NCI-H2081 treated with DMSO at 0.1 percent for 48 hours (cell line): ENCODE measurements around the gene TAPT1.
"Not testable (repeated sequence)": the region's sequence is repeated elsewhere in the genome, so short reads cannot be mapped to it uniquely, and the experiment has no call there.

Experiments used
- DNase-seq: peaks from one replicate; lab custom pipeline; 2025; lab: John Stamatoyannopoulos, UW

The TAPT1 gene, protein sequence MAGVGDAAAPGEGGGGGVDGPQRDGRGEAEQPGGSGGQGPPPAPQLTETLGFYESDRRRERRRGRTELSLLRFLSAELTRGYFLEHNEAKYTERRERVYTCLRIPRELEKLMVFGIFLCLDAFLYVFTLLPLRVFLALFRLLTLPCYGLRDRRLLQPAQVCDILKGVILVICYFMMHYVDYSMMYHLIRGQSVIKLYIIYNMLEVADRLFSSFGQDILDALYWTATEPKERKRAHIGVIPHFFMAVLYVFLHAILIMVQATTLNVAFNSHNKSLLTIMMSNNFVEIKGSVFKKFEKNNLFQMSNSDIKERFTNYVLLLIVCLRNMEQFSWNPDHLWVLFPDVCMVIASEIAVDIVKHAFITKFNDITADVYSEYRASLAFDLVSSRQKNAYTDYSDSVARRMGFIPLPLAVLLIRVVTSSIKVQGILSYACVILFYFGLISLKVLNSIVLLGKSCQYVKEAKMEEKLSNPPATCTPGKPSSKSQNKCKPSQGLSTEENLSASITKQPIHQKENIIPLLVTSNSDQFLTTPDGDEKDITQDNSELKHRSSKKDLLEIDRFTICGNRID

DNA sequence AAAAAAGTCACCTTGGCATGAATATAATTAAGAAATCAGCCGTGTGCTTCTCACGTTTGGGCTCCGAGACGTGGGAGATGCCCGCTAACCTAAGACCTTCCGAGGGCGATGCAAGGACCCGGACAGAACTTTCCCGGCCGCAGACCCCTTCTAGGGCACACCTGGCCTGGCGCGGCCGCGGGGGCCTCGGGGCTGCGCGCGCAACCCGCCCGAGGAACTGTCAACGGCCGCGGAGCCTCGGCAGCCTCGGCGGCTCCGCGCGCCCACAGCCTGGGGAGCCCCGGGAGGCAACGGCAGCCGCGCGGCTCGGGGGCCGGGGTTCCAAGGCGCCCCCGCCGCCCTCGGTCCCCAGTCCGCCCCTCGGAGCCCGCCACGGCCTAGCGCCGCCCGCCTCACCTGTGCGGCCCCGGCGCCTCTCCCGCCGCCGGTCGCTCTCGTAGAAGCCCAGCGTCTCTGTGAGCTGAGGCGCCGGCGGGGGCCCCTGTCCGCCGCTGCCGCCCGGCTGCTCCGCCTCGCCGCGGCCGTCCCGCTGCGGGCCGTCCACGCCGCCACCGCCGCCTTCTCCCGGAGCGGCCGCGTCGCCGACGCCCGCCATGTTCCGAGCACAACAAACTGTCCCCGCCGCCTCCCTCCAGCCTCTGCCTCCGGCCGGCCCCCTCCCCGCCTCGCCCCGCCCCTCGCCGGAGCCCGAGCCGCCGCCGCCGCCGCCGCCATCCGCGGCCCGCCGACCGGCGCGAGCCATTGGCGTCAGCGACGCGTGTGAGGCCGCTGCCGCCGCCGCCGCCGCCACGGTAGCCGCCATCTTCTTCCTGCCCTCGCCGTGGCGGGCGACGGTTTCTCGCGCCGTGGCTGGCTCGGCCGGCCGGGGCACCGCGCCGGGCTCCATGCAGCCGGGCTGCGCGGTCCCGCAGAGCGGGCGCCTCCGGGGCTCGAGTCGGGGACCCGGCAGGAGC is at the start of gene TAPT1:
TSS of gene TAPT1 (minus strand) at position 609 of the 953 bp plus-strand sequence. CDS start at position 595, 14 bp downstream.
- DNase-seq, result no peak

DNA sequence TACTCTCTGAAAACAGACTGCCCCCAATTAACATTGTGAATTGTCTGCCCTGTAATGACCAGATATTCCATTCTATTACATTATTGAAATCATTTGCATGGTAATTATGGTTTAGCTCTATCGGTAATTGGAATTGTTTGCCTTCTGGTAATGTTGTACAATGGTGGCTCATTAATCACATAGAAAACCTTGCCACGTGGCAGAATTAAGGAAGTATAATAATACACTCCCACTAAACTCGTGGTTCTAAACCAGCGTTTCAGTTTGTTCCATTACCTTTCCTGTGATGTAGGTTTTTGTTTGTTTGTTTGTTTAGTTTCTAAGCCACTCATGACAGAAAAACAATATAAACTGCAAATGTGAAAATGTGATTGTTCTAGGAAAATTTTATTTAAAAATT is 45.1 kb upstream of the TAPT1 start:
- DNase-seq, result no peak

DNA sequence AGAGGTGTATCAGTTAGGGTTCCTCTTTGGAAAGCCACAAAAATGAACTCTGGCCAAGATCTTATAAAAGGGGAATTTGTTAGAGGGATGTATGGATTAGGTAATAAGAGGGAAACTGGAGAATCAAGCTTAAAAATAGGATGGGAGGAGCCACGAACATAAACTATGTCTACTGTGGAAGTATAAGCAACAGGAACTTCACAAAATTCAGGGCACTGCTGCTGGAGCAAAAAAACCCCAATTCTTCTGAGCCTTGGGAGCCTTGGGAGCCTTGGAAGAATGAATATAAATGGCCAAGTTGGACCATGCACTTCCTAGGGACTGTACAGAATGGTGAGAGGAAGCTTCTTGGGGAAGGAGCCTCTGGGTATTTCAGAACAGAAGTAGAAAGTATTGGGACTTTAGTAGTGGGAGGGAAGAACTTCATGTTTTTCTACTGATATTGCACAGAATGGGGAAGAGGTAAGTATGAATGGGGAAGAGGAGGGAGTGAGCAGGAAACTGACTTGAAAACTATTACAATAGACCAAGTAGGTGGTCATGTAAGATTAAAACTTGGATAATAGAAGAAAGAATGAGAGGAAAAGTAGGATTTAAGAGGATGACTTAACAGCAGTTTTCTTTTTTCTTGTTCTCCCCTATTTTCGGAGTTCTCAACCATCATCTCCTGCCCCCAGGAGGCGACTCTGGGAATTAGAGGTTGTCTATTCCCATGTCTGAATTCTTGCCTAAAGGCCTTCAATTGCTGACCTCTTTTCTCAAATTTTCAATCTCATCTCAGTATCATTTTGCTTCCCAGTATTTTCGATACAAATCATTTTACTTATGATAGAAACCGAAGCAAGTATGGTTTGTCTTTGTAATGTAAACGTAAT is 44.4 kb upstream of the TAPT1 start:
- DNase-seq, result no peak

DNA sequence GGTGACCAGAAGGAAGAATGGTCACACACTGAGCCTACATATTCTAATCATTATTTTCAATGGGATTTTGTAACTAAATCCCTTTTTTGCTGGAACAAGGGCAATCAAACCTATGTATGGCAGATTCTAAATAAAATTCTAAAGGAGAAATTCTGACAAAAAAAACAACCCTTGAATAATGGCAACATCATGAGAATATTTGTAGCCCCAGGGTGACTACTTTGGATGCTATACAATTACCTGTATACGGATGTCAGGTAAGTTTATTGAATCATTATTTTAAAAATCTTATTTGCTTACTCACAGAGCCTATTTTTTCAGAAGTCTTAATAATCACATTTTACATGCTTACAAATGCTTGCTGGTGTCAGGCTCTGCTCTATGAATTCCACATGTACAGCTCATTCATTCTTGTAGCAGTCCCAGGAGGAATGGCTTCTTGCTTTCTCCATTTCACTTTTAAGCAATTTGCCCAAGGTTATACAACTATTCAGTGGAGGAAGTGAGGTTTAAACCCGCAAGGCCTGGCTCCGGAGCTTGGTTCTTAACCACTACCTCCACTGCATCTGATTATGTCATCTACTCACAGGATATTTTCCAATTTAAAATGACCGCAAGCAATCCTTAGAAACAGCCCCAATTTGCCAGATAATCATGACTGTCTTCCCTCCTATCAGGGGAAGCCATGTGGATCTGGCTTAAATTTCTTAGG is 43.6 kb upstream of the TAPT1 start:
- not testable (repeated sequence) for DNase-seq

DNA sequence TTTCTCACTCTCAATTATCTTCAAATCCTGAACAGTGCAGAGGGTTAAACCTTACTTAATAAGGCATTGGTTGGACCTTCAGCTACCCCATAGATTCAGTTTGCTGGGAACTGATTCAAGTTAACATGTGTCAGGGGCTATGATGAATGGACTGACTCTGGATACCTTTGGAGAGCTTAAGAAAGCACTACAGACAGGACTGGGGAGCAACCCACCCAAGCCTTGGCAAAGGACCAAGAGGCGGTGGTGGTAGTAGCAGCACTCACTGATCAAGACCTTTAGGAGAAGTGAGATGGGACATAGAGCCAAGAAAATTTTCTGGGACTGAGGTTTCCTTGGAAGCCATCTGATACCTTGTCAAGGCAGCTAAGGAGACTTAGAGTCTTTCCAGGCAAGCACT is 43.0 kb upstream of the TAPT1 start:
- no peak for DNase-seq

DNA sequence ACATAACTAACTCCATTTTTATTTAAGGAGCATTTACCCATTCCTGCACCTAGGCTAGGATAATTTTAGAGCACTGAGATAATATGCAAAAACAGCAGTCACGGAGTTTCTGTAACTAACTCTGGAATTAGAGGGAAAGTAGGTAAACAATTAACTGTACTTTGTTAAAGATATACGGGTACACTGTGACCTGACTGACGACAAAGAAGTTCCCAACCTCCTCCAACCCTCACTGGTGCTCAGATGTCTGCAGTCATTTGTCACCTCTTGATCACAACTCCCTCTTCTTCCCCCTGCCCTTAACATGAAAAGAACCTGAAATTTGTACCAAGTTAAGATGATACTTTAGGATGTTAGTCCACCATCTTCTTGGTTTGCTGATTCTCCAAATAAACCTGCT is 42.0 kb upstream of the TAPT1 start:
- DNase-seq, result no peak

DNA sequence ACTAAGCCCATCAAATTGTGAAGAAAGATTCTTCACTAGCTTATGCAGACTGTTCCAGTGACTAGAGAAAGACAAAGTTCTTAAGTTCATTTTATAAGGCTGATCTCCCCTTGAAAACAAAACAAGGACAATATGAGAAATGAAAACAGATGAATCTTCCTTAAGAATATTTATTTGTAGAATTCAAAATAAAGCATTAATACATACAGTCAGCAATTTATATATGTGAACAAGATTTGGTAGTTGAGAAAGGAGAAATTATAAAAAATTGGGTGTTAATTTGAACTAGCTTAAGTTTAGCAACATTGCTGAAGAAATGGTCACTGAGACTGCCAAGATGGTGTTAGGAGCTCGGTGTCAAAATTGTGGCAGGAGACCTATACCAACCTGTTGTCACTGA is 41.4 kb upstream of the TAPT1 start:
- no peak for DNase-seq

DNA sequence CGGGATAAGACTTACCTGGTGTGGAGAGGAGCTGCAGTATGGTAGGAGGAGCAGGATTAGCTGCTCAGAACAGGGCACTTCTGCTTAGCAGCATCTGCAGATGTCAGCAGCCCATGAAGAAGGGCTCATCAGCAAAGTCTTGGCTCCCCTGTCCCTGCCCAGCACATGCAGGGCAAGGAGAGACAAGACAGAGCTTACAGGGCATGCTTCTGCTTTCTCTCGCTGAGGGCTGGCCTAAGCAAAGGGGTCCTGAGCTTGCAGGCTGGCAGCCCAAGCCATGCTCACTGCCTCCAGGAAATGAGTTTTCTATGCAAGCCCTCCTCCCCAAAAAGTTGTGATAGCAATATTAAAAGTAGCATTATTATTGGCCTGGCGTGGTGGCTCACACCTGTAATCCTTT is 39.5 kb upstream of the TAPT1 start:
- no peak for DNase-seq

DNA sequence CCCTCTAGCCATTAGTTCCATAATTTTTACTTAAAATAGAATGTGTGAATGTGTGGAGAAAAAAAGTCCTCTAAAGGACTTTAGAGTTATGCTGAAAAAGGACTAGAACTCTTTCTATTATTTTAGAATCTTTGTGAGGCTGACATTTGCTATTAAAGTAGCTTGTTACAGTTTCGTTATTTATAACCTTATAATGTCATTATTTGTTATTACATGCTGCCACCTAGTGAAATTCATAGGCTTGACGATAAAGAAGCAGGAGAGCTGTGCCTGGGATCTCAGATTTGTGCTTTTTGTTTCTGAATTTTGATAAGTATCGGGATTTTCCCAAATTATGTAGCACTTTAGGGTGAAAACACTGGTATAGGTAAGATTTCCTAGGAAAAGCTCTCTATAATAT is 38.5 kb upstream of the TAPT1 start:
- DNase-seq, result peak; percentile 35

DNA sequence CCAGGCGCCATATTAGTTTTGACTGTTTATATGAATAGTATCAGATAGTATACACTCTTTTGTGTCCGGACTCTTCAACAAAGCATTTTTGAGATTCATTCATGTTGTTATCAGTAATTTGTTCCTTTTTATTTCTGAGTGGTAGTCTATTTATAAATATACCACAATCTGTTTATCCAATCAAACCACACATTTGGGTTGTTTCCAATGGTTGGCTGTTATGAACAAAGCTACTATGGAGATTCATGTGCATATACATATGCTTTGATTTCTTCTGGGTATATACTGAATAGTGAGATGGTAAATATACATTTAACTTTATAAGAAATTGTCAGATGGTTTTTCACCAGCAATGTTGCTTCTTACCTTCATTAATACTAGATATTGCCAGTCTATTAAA is 36.8 kb upstream of the TAPT1 start:
- no peak for DNase-seq

DNA sequence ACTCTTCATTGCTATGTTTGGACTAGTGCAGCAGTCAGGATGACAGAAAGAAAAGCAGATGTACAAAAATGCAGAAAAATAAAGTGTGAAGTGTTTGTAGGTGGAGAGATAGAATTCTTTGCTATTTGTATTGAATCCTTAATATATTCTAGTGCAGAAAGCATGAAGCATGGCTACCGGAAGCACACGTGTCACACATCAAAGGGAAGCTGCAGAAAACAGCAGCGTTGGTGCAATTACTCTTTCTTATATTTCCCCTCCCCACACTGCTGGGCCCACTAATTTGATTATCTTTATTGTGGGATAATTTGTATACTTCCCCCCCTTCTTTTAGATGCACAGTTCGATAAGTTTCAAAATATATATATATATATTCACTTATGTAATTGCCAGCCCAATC is 35.9 kb upstream of the TAPT1 start:
- DNase-seq, result no peak

DNA sequence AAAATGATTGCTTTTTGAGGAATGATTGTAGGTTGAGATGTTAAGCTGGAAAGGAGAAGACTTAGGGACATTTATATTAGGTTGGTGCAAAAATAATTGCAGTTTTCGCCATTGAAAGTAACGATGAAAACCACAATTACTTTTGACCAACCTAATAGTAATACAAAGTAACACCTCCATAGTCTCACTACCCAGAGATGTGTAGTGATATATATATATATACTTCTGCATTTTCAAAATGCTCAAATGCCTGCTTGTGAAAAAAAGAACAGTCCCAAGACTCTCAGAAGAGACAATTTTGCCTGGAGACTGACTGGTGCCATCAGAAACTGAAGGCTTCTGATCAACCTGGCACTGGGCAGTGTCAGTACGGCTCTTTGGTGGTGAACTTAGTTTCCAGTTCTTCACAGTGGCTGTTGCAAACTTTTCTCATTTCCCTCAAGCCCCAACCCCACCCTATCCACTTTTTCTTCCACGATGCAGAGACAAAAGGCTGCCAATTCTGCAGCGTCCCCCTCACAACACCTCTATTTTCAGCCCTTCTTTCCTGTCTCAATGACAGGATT is 35.1 kb upstream of the TAPT1 start:
- DNase-seq, result no peak

DNA sequence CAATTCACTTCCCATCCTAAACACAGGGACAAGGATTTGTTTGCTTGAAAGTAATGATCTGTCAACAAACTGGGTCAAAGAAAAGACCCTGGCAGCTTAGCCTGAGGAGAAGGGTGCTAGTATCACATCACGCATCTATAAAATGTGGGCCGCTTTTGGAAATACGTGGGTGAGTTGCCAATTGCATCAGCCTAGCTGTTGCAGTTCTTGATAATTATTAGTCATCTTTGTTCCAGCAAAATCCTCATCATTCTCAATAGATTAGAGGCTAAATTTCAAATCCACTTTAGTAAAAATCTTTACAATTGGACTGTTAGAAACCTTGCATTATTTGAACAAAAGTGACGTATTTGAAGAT is 33.6 kb upstream of the TAPT1 start:
- DNase-seq, result no peak

DNA sequence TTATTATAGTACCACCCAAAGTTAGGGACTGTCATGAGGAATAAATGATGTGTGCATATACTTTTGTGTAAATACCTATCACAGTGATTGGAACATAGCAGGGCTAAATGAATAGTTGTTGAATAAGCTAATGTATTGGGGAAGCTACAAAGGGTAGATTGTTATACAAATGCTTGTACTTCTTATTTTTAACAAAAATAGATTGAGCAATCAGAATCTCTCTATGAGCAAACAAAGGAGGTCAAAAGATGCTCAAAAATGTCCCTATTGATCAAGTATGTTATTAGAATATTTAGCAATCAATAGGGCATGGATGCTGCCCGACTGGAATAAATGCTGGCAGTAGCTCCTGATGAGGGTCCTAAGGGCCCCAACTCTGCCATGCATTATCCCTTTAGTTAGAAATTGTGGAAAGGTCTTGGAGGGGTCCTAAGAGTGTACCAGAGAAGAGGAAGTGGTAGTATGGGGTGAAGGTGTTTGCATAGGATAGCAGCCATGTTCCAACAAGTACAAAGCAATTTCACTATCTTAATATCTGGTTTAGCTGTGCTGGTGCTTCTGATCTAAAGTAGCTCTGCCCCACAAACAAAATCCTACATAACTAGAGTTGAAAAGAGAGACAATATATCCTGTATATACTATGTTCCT is 33.1 kb upstream of the TAPT1 start:
- no peak for DNase-seq

DNA sequence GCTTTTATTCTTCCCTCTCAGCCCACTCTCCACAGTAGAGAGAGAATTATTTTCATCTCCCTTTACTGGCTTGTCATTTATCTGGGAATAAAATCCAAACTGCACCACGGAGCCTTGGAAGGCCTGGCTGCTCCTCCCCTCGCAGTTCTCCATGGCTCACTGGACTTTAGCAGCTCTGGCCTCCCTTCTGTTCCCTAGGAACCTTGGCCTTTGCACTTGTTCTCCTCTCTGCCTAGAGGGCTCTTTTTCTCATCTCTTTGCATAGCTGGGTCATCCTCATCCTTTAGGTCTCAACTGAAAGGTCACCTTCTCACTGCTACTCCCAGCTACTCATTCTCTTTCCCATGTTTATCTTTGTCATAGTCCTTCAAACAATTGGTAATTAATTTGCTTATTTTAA is 31.3 kb upstream of the TAPT1 start:
- DNase-seq, result no peak

DNA sequence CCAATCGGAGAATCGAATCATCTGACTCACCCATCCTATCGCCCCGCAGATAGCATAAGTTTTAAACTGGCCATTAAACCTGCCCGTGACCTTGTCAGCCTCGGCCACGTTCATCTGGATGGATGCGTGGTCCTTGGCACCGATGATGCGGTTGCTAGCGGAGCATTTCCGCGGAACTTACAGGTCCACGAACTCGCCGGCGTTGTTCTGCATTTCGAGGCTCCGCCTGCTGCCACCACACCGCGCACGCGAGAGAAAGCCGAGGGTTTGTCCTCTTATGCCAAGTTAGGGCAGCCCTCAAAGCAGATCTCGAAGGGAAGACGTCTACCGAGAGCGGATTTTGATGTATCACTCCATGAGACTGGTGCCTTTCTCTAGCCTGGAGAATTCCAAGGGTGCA is 30.1 kb upstream of the TAPT1 start:
- no peak for DNase-seq

DNA sequence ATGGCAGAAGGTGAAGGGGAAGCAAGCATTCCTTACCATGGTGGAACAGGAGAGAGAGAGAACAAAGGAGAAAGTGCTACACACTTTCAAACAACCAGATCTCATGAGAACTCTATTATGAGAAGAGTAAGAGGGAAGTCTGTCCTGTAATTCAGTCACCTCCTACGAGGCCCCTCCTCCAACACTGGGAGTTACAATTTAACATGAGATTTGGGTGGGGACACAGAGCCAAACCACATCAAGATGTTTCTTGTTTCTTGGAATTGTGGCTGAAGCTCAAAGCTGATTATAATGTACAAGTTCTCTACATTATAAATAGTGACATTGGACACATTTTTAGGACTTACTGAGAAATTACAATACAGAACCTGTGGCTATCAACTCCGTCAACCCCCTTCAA is 29.5 kb upstream of the TAPT1 start:
- DNase-seq, result no peak

DNA sequence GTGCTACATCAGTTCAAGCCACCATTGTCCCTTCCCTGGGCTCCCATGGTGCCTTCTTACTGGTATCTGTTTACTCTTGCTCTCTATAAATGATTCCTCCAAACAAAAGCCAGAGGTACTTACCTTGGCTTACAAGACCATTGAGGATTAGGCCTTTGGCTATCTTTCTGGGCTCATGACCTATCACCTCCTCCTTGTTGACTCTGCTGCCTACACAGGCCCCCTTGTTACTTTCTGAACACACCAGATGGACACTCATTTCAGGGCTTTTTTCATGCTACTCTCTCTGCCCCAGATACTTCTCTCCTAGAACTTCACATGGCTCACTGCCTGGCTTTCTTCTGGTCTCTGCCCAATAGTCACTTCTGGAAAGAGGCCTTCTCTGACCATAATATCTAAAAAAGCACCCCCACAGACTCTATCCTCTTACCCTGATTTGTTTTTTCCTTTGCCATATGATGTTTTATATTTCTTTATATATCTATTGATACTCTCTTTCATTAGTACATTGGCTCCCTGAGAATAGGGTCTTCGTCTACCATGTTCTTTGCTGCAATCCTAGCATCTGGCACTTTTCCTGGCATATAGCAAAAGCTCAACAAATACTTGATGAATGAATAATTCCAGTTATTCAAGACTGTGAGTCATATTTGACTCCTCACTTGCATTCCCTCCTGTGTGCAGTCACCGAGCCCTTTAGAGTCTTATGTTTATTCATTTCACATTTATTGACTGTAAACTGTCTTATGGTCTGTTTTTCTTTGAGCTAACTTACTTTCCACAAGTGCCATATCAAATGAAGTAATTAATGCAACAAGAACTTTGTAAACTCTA is 27.1 kb upstream of the TAPT1 start:
- DNase-seq, result no peak

DNA sequence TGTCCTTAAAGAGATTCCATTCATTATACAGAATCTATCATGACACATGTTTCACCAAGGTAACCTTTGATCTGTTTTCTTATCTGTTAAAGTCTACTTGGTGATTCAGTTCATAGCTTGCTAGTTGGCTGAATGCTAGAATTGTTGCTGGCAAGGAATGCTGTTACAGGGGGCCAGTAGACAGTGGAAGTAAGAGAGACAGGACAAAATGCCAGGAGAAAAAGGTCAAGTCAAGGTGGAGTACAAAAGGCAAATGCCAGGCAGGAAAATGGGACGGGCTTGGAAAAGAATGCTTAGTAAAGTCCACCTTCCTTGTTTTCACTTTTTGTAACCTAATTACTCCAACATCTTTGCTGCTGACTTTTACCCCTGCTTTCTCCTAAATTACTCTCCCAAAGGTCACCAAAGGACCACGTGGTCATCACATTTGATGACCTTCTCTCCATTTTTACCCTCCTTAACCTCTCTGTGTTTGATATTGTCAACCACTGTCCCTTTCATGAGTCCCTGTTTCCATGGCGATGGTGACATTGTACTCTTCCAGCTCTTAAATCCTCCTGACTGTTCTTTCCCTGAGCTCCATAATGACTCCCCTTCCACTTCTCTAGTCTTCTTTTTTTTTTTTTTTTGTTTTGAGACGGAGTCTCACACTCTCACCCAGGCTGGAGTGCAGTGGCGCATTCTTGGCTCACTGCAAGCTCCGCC is 24.5 kb upstream of the TAPT1 start:
- no peak for DNase-seq
